Bronchial epithelial cell (primary cell): ENCODE data around the gene SELENON. TPM values are rescaled to one million over a fixed set of nuclear protein-coding genes. Genes with fewer than 3 reads are reported as not detected.

Experiments used
- DNase-seq: peaks from one replicate; pipeline ENCODE4 v3.0.0-alpha.2; 2010; ENCODE audit warnings: low read depth
- FAIRE-seq: peaks from 2 replicates; lab custom pipeline; 2011; peaks lifted over from hg19 to GRCh38; lab: Jason Lieb, UNC
- H3K27me3 ChIP-seq: 2 replicates; pipeline ENCODE4 v1.5.1; 2011; ENCODE audit warnings: low read length; ENCODE audit not compliant: control insufficient read depth, insufficient read depth
- H3K36me3 ChIP-seq: 2 replicates; pipeline ENCODE4 v1.5.1; 2011; ENCODE audit warnings: low read length; ENCODE audit not compliant: control insufficient read depth, insufficient read depth
- H3K4me3 ChIP-seq: 2 replicates; pipeline ENCODE4 v1.5.1; 2011; ENCODE audit warnings: mild to moderate bottlenecking, low read depth, low read length, control low read depth
- CTCF ChIP-seq: IDR thresholded peaks from 2 replicates; pipeline ENCODE4 v1.5.1; 2011; ENCODE audit warnings: mild to moderate bottlenecking, moderate library complexity, low read length, control low read depth, inconsistent platforms; ENCODE audit not compliant: insufficient read depth, severe bottlenecking
- total RNA-seq: library from RNA; depleted of rRNA; stranded (reverse); fragments of >200 nt; gene quantifications from 2 replicates; pipeline ENCODE4 v1.2.1, GENCODE V29; 2014

Gene SELENON
- total RNA-seq, 1 donor from 2014 or later = 3.4 TPM

GRCh38 chr1:25831569-25832196 is 31.7 kb downstream of the SELENON start:
- no peak for TF ChIP-seq CTCF
- DNase-seq (no peak), FAIRE-seq (peak; percentile 60)
- H3K36me3 ChIP-seq = peaks cover 18% of the 10 kb centered on the region
- H3K27me3 ChIP-seq = no peaks in the 10 kb centered on the region
- no peak overlapping the region for H3K4me3 ChIP-seq

GRCh38 chr1:25832336-25833037 is 32.5 kb downstream of the SELENON start:
- FAIRE-seq = no peak

GRCh38 chr1:25833158-25833557 is 33.2 kb downstream of the SELENON start:
- DNase-seq (no peak), FAIRE-seq (no peak)
- no peak overlapping the region for H3K4me3 ChIP-seq
- H3K36me3 ChIP-seq = peaks cover 12% of the 10 kb centered on the region
- no peaks in the 10 kb centered on the region for H3K27me3 ChIP-seq
- TF ChIP-seq CTCF = no peak

More at GRCh38 chr1:25832336-25833037, 32.5 kb downstream of the SELENON start:
- no peak for TF ChIP-seq CTCF
- Histone ChIP-seq H3K27me3 (no peaks in the 10 kb centered on the region), H3K4me3 (no peak overlapping the region), H3K36me3 (peaks cover 14% of the 10 kb centered on the region)
- peak; percentile 70 for DNase-seq

DNA sequence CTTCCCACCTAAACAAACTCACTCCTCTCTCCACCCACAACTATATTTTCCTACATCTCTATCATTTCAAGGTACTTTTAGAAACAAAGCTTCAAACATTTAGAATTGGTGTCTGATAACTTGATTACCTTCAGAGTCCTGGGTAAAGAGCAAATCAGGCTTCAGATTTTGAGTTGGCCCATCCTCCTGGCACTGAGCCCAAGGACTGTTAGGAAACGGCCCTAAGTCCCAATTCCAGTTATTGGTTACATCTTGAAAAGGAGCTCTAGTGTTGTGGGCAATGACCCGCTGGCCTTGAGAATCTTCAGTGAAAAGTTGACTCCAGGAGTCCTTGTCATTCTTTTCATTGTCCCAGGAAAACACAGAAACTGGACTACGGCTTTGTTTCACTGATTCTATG is 34.9 kb downstream of the SELENON start:
- DNase-seq (no peak), FAIRE-seq (no peak)
- peaks cover 8% of the 10 kb centered on the region for H3K36me3 ChIP-seq
- H3K4me3 ChIP-seq = no peak overlapping the region
- no peaks in the 10 kb centered on the region for H3K27me3 ChIP-seq
- TF ChIP-seq CTCF = no peak

GRCh38 chr1:25836695-25837094 is 36.7 kb downstream of the SELENON start:
- Histone ChIP-seq H3K27me3 (no peaks in the 10 kb centered on the region), H3K4me3 (no peak overlapping the region), H3K36me3 (peaks cover 4% of the 10 kb centered on the region)
- FAIRE-seq (no peak), DNase-seq (no peak)
- no peak for TF ChIP-seq CTCF
